ENCODE measurements around the gene PRDM15.

DNA sequence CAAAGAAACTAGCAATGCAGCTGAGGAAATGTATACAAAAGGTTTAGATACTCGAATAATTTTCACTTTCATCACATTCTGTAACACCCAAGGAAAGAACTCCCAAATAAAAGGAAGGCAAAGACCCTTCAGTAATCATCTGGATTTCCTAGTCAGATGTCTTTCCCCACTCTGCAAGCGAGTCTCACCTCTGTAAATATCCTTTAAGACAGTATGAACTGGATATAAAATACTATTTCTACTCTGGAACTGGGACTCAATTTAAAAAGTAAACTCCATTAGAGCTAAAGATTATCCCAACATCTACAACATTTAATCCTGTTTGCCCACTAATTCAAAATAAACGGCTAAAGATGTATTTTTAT, 47.6 kb upstream of the PRDM15 start:
- TF ChIP-seq, protein P1, sequence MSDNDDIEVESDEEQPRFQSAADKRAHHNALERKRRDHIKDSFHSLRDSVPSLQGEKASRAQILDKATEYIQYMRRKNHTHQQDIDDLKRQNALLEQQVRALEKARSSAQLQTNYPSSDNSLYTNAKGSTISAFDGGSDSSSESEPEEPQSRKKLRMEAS (IDR thresholded peaks at IDR 0.05; ENCODE audit: insufficient read depth, insufficient read length), result no peak
- no peak for TF ChIP-seq EZH2 (IDR thresholded peaks at IDR 0.05; ENCODE audit: borderline replicate concordance, low read depth, low read length, severe bottlenecking)
- TF ChIP-seq POLR2A (IDR thresholded peaks at IDR 0.05; ENCODE audit: low read depth, low read length), result no peak
- TF ChIP-seq, protein P2, sequence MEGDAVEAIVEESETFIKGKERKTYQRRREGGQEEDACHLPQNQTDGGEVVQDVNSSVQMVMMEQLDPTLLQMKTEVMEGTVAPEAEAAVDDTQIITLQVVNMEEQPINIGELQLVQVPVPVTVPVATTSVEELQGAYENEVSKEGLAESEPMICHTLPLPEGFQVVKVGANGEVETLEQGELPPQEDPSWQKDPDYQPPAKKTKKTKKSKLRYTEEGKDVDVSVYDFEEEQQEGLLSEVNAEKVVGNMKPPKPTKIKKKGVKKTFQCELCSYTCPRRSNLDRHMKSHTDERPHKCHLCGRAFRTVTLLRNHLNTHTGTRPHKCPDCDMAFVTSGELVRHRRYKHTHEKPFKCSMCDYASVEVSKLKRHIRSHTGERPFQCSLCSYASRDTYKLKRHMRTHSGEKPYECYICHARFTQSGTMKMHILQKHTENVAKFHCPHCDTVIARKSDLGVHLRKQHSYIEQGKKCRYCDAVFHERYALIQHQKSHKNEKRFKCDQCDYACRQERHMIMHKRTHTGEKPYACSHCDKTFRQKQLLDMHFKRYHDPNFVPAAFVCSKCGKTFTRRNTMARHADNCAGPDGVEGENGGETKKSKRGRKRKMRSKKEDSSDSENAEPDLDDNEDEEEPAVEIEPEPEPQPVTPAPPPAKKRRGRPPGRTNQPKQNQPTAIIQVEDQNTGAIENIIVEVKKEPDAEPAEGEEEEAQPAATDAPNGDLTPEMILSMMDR (IDR thresholded peaks at IDR 0.05; ENCODE audit: extremely low read depth in 1 of 2, insufficient read depth in 1 of 2, low read depth in 1 of 2, low read length in 2 of 2), result no peak
- TF ChIP-seq POLR2AphosphoS5 (IDR thresholded peaks at IDR 0.05; ENCODE audit: insufficient read depth, low read depth, low read length), result no peak
- TF ChIP-seq GATA2 (IDR thresholded peaks at IDR 0.05; ENCODE audit: insufficient read depth, insufficient read length, low read depth, low read length), result no peak
